T-helper 9 cell (primary cell): ENCODE data around the gene SNAP47.

ENCODE experiments used
- DNase-seq: peaks from one replicate; pipeline ENCODE4 v3.0.0-alpha.2; 2020

Gene SNAP47

GRCh38 chr1:227769047-227769935, 34.1 kb downstream of the SNAP47 start:
- no peak for DNase-seq

- no peak for DNase-seq
Observed at GRCh38 chr1:227769936-227770494, 34.8 kb downstream of the SNAP47 start.

GRCh38 chr1:227770812-227771211, 35.6 kb downstream of the SNAP47 start:
- DNase-seq, result no peak

GRCh38 chr1:227771326-227771725, 36.1 kb downstream of the SNAP47 start:
- no peak for DNase-seq

GRCh38 chr1:227771771-227772170, 36.5 kb downstream of the SNAP47 start:
- no peak for DNase-seq

GRCh38 chr1:227773558-227773957, 38.3 kb downstream of the SNAP47 start:
- no peak for DNase-seq

GRCh38 chr1:227774051-227774731, 39.0 kb downstream of the SNAP47 start:
- no peak for DNase-seq

GRCh38 chr1:227774821-227775661, 39.8 kb downstream of the SNAP47 start:
- no peak for DNase-seq

- no peak for DNase-seq
Observed at GRCh38 chr1:227775841-227776240, 40.6 kb downstream of the SNAP47 start.

- DNase-seq, result no peak
Observed at GRCh38 chr1:227776331-227776771, 41.1 kb downstream of the SNAP47 start.

- no peak for DNase-seq
Observed at GRCh38 chr1:227777156-227777555, 41.9 kb downstream of the SNAP47 start.

GRCh38 chr1:227777646-227778045, 42.4 kb downstream of the SNAP47 start:
- no peak for DNase-seq

GRCh38 chr1:227778401-227778947, 43.2 kb downstream of the SNAP47 start:
- no peak for DNase-seq

GRCh38 chr1:227779021-227779441, 43.8 kb downstream of the SNAP47 start:
- DNase-seq, result no peak

GRCh38 chr1:227779685-227780084, 44.5 kb downstream of the SNAP47 start:
- DNase-seq, result no peak

GRCh38 chr1:227780101-227781044, 45.1 kb downstream of the SNAP47 start:
- no peak for DNase-seq

- no peak for DNase-seq
Observed at GRCh38 chr1:227781314-227781930, 46.2 kb downstream of the SNAP47 start.

GRCh38 chr1:227782226-227782625, 47.0 kb downstream of the SNAP47 start:
- no peak for DNase-seq

- no peak for DNase-seq
Observed at GRCh38 chr1:227785094-227785804, 50.0 kb downstream of the SNAP47 start.
